HG03135 (cell line): ENCODE results near the gene CAB39.

Experiments
- ATAC-seq: cut with Tn5 transposase; IDR thresholded peaks from one replicate; pipeline ENCODE4 v1.9.1; 2021; ENCODE audit warnings: mild to moderate bottlenecking, moderate library complexity; ENCODE audit not compliant: unreplicated experiment

Gene CAB39

DNA sequence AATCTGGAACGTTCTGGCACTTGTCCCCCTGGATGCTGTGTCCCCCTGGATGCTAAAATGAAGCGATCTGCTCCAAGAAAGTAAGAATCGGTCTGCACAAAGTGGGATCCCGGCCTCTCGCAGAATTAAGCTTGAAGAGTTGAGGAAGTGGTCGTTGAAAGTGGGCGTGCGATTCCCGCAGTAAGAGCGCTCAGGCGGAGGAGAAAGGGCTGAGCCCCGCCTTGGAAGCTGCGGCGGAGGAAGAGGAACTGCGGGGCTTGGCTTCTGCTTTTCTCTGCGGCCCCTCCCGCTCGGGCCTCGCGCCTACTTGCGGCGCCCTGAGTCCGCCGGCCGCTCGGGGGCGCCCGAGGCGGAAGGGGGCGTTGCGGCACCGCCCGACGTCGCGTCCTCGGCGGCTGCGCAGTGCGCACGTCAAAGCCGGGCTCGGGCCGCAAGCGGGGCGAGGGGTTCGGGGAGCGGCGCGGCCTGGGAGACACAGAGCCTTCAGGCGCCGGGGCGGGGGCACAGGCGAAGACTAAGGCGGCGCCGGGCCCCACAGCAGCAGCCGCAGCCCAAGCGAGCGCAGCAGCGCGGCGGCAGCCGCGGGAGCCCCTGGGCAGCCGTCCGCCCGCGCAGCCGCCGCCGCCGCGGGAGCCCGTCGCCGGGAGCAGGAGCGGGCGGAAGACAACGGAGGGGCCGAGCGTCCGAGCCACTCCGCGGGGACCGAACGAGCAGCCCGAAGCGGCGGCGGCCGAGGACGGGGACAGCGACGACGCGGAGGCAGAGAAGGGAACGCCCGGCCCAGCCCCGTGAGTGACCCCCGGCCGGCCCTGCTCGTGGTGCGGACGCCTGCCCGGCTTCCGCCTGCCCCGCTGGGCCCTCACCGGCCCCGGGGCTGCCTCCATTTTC lies at the start of gene CAB39:
Gene CAB39 (plus strand): TSS at position 400 of the 888 bp plus-strand sequence. CDS start 47,160 bp downstream, outside the sequence.
- ATAC-seq: peak; percentile 75

GRCh38 chr2:230664128-230664527 lies 48.5 kb upstream of the CAB39 start:
- no peak for ATAC-seq

GRCh38 chr2:230664844-230665243 lies 47.8 kb upstream of the CAB39 start:
- ATAC-seq: no peak

- ATAC-seq: no peak
These were observed 47.4 kb upstream of the CAB39 start for GRCh38 chr2:230665263-230665691.

GRCh38 chr2:230666446-230666845 lies 46.2 kb upstream of the CAB39 start:
- no peak for ATAC-seq

- no peak for ATAC-seq
These were observed 45.5 kb upstream of the CAB39 start for GRCh38 chr2:230666885-230667712.

DNA sequence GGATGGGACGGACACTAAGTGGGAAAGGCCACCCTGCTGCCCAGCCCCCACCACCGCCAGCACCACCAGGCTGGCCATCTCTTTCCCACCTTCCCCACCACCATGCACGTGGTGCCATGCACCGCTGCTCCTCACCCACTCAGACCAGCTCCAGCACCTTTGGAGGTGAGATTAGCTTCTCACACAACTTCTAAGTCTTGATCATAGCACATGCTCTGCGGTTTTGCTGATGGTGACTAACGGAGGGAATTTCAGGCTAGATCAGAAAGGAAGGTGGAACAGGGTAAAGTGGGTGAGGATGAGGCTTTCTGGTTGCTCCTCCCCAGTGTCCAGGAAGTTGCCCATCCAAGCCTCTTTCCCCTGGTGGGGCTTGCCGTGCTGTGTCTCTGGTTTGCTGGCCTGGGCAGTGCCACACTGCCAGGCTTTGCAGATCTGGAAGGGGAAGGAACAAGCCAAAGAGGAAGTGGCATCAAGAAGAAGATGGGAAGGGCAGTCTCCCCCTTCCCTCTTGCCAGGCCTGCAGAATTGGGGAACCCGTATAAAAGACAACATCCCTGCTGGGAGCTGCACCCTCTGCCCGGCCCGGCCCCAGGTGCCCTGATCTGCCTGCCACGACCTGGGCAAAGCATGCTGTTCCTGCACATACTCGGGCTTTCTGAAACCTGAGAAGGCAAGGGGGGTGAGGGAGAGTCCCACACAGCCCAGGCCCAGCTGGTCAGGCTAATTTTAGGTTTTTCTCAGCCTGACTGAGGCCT lies 44.3 kb upstream of the CAB39 start:
- ATAC-seq: peak; percentile 56

- ATAC-seq: peak; percentile 25
These were observed 43.7 kb upstream of the CAB39 start for GRCh38 chr2:230668939-230669303.

DNA sequence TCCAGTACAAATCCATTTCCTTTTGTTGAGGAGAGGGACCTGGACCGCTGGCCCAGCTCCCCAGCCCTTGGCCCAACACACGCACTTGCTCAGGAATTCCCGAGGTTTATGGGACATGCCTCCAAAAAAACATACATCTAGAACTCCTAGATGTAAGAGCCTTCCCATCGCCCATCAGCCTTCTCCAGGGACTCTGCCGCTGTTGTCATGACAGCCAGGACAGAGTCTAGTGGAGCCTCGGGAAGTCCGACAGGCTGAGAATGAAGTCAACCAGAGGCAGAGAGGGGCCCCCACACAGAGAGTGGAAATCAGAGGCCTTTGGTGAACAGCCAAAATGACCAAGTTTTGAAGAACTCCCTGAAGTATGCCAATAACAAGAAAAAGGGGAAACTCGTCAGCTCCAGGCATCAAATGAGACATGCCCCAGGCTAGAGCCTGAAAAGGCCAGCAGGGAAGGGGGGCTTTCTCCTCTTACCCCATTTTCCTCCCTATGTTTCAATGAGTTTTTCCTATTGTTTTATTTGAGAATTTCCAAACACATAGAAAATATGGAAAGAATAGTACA lies 43.2 kb upstream of the CAB39 start:
- no peak for ATAC-seq

DNA sequence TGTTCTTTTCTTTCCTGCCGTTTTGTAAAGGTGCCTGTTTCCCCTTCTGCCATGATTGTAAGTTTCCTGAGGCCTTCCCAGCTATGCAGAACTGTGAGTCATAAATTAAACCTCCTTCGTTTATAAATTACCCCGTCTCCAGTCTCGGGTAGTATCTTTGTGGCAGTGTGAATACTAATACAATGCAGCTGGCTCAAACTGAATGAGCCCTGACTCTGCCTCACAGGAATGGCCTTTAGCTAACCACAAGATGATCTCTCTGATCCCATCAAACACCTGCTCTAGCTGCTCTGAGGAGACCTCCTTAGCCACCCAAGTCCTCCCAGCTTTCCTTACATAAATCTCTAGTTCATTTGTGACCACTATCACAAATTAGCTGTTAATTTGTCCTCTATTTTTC lies 41.5 kb upstream of the CAB39 start:
- no peak for ATAC-seq

GRCh38 chr2:230672836-230673235 lies 39.8 kb upstream of the CAB39 start:
- no peak for ATAC-seq

DNA sequence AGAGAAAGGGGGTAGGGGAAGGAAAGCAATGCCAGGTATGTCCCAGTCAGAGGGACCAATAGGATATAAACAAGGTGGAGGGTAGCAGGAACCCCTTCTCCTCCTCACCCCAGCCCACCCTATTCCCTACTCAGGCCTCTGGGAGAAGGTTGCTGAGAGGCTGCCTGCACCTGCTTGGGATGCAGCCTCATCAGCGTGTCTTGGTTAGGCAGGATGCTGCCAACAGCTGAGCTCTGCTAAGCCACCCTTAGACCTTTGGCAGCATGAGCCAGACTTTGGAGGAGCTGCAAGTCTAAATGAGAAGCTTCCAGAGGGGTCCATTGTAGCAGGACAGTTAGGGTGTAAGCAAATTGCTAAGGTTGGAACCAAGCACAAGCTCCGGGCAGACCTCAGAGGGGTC lies 38.2 kb upstream of the CAB39 start:
- ATAC-seq: no peak

- no peak for ATAC-seq
These were observed 37.5 kb upstream of the CAB39 start for GRCh38 chr2:230674966-230675672.

GRCh38 chr2:230676546-230676945 lies 36.1 kb upstream of the CAB39 start:
- ATAC-seq: no peak

DNA sequence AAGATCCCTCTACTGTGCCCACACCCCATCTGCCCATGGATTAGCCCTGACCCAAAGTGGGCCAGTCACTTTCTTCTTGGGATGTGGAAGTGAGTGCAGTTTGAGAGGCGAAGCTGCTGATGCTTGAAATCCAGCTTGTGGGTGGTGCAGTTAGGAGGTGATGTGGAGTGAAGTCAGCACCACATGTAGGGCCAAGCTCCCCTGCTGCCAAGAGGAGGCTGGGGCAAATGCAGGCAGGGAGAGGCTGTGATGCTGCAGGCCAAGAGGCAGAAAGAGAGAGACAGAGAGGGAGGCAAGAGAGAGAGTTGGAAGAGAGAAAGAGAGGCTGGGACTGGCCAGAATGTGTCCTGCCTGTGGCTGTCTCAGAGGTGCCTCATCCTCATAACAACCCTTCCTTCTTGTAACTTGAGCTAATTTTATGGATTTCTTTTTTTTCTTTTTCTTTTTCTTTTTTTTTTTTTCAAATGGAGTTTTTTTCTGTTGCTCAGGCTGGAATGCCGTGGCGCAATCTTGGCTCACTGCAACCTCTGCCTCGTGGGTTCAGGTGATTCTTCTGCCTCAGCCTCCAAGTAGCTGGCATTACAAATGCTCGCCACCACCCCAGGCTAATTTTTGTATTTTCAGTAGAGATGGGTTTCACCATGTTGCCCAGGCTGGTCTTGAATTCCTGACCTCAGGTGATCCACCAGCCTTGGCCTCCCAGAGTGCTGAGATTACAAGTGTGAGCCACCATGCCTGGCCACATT lies 35.3 kb upstream of the CAB39 start:
- ATAC-seq: no peak

- no peak for ATAC-seq
These were observed 34.6 kb upstream of the CAB39 start for GRCh38 chr2:230678018-230678417.

GRCh38 chr2:230678451-230678850 lies 34.2 kb upstream of the CAB39 start:
- ATAC-seq: no peak

DNA sequence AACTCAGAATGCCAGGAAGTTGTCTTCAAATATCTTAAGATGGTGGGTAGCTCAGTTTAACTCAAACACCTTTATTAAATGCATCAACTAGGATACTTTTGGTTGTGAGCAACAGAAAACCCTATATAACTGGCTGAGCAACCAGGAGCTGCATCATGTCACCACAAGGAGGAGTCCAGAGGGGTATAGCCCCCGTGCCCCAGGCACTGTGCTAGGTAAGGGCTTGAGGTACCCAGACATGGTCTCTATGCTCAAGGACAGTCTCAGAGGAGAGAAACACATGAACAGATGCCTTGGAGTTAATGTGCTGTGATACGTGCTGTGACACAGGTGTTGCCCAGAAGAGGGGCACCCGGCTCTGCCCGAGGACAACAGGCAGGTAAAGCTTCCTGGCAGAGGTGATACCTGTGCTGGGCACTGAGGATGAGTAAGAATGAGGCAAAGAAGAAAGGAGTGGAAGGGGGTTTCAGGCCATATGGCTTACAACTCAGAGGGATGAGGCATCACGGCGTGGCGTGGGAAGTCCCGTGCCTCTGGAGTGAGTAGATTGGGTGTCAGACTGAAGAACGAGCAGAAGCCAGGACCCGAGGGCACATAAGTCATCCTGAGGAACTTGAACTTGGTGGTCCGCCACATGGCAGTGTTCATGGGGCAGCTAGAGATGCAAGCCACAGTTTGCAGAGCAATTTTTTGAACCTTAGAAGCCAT lies 32.0 kb upstream of the CAB39 start:
- no peak for ATAC-seq

DNA sequence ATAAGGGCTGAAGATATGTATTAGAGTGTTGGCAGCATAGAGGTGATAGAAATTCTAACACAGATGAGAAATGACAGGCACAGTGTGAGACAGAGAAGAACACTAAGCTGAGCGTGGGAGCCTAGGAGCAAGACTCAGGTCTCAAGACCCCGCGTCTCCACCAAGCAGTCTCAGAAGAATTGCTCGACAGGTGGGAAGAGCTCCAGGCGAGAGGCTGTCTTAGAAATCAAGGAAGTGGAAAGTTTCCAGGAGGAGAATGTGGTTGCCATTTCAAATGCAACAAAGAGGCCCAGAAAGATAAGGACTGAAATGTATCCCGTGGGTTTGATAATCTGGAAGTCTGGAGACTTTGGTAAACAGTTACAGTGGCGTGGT lies 31.5 kb upstream of the CAB39 start:
- no peak for ATAC-seq
